Hepatocyte (in vitro differentiated cells): ENCODE results near the gene TCFL5. TPM values are rescaled to one million over a fixed set of nuclear protein-coding genes. Genes with fewer than 3 reads are reported as not detected.

ENCODE experiments used
- DNase-seq: peaks from one replicate; pipeline ENCODE4 v3.0.0-alpha.2; 2016; ENCODE audit warnings: low spot score
- H2AFZ ChIP-seq: fragments of 200-600 bp; sonication (generic); 2 replicates; pipeline ENCODE4 v1.6.0; 2016; ENCODE audit warnings: antibody characterized with exemption, mild to moderate bottlenecking
- H3K27ac ChIP-seq: fragments of 200-600 bp; sonication (generic); 2 replicates; pipeline ENCODE4 v1.5.1; 2016; ENCODE audit warnings: mild to moderate bottlenecking
- H3K27me3 ChIP-seq: fragments of 200-600 bp; sonication (generic); 2 replicates; pipeline ENCODE4 v1.6.1; 2016
- H3K36me3 ChIP-seq: fragments of 200-600 bp; sonication (generic); replicated peaks from 2 replicates; pipeline ENCODE4 v1.5.1; 2016; ENCODE audit warnings: low read depth; ENCODE audit not compliant: insufficient read depth
- H3K4me1 ChIP-seq: fragments of 200-600 bp; sonication (generic); 2 replicates; pipeline ENCODE4 v1.5.1; 2016; ENCODE audit warnings: mild to moderate bottlenecking, moderate library complexity; ENCODE audit not compliant: insufficient read depth
- H3K4me2 ChIP-seq: fragments of 200-600 bp; sonication (generic); 2 replicates; pipeline ENCODE4 v1.6.0; 2016
- H3K4me3 ChIP-seq: fragments of 200-600 bp; sonication (generic); 2 replicates; pipeline ENCODE4 v1.5.1; 2016; ENCODE audit warnings: mild to moderate bottlenecking
- H3K79me2 ChIP-seq: fragments of 200-600 bp; sonication (generic); 2 replicates; pipeline ENCODE4 v1.6.0; 2017; ENCODE audit warnings: mild to moderate bottlenecking
- H3K9me2 ChIP-seq: fragments of 200-600 bp; sonication (generic); replicated peaks from 2 replicates; pipeline ENCODE4 v1.6.0; 2017; ENCODE audit warnings: mild to moderate bottlenecking; ENCODE audit not compliant: insufficient read depth
- H3K9me3 ChIP-seq: fragments of 200-600 bp; sonication (generic); 2 replicates; pipeline ENCODE4 v1.5.1; 2016; ENCODE audit warnings: low read depth, mild to moderate bottlenecking
- H4K20me1 ChIP-seq: fragments of 200-600 bp; sonication (generic); 2 replicates; pipeline ENCODE4 v1.6.0; 2016; ENCODE audit warnings: mild to moderate bottlenecking; ENCODE audit not compliant: insufficient read depth, poor library complexity, severe bottlenecking
- EZH2 ChIP-seq: fragments of 200-600 bp; sonication (generic); IDR thresholded peaks from 2 replicates; pipeline ENCODE4 v1.6.1; 2016; ENCODE audit warnings: antibody characterized with exemption, mild to moderate bottlenecking, borderline replicate concordance
- EZH2phosphoT487 ChIP-seq: fragments of 200-600 bp; sonication (generic); IDR thresholded peaks from one replicate; pipeline ENCODE4 v1.6.1; 2018; ENCODE audit warnings: antibody characterized with exemption, mild to moderate bottlenecking, low read depth, moderate library complexity; ENCODE audit not compliant: unreplicated experiment, severe bottlenecking
- WGBS: methylation state at CpG from one replicate; pipeline ENCODE4 v1.1.6; 2016; ENCODE audit warnings: low lambda C conversion rate; ENCODE audit errors: missing lambda C conversion rate; 5-methylcytosine and 5-hydroxymethylcytosine counted together
- polyA plus RNA-seq: library from polyadenylated mRNA; unstranded; fragments of >200 nt; fragmentation: Nextera tagmentation; extraction: Ambion mirVana; gene quantifications from 2 replicates; pipeline ENCODE4 v1.2.1, GENCODE V29; 2016
- total RNA-seq: library from RNA; depleted of rRNA; stranded (reverse); fragments of >200 nt; gene quantifications from 2 replicates; pipeline ENCODE4 v1.2.3, GENCODE V29; 2014
- TF ChIP-seq, protein P1 (sequence below): fragments of 200-600 bp; sonication (generic); IDR thresholded peaks from 2 replicates; pipeline ENCODE4 v1.5.1; 2016; ENCODE audit warnings: antibody characterized with exemption, mild to moderate bottlenecking; ENCODE audit not compliant: poor library complexity

The TCFL5 gene
- total RNA-seq, result 9.1 and 9.5 TPM in 2 replicates
- polyA plus RNA-seq, result 8.5 and 10.5 TPM in 2 replicates

GRCh38 chr20:62861726-62862336 lies at the start of gene TCFL5:
TSS of gene TCFL5 (minus strand) at chr20:62861822. CDS start at chr20:62861670, 152 bp downstream.
- Histone ChIP-seq H3K4me3 (peak within 1 kb of the TSS; percentile 52), H3K27ac (peak within 1 kb of the TSS; percentile 97), H3K4me2 (peak within 1 kb of the TSS; percentile 91), H3K9me3 (no peaks in the 10 kb centered on the region), H3K36me3 (no peaks in the 10 kb centered on the region), H4K20me1 (peaks cover 3% of the 10 kb centered on the region), H3K27me3 (peaks cover 7% of the 10 kb centered on the region), H3K79me2 (peaks cover 22% of the 10 kb centered on the region), H3K9me2 (no peaks in the 10 kb centered on the region), H3K4me1 (peaks cover 19% of the 10 kb centered on the region), H2AFZ (peak within 1 kb of the TSS; percentile 83)
- TF ChIP-seq EZH2phosphoT487 (no peak), EZH2 (no peak)
- TF ChIP-seq, protein P1, sequence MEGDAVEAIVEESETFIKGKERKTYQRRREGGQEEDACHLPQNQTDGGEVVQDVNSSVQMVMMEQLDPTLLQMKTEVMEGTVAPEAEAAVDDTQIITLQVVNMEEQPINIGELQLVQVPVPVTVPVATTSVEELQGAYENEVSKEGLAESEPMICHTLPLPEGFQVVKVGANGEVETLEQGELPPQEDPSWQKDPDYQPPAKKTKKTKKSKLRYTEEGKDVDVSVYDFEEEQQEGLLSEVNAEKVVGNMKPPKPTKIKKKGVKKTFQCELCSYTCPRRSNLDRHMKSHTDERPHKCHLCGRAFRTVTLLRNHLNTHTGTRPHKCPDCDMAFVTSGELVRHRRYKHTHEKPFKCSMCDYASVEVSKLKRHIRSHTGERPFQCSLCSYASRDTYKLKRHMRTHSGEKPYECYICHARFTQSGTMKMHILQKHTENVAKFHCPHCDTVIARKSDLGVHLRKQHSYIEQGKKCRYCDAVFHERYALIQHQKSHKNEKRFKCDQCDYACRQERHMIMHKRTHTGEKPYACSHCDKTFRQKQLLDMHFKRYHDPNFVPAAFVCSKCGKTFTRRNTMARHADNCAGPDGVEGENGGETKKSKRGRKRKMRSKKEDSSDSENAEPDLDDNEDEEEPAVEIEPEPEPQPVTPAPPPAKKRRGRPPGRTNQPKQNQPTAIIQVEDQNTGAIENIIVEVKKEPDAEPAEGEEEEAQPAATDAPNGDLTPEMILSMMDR, result no peak
- DNase-seq, result peak; percentile 94
- 27% methylated on average over 22 of the region's 70 CpGs for WGBS

- Histone ChIP-seq H3K27ac (no peak overlapping the region), H3K79me2 (peaks cover 90% of the 10 kb centered on the region), H4K20me1 (peaks cover 93% of the 10 kb centered on the region), H3K4me3 (no peak overlapping the region), H3K4me1 (peaks cover 12% of the 10 kb centered on the region), H3K4me2 (no peak overlapping the region), H3K9me2 (no peaks in the 10 kb centered on the region), H3K27me3 (no peaks in the 10 kb centered on the region), H3K36me3 (no peaks in the 10 kb centered on the region), H3K9me3 (no peaks in the 10 kb centered on the region), H2AFZ (no peak overlapping the region)
- TF ChIP-seq EZH2phosphoT487 (no peak), EZH2 (no peak)
- TF ChIP-seq, protein P1, result no peak
- DNase-seq, result no peak
- WGBS, result 97% methylated on average over 38 of the region's 45 CpGs
Observed at GRCh38 chr20:62910777-62911497, 49.3 kb upstream of the TCFL5 start.

- WGBS, result 95% methylated on average over 11 of the region's 11 CpGs
- H3K4me2 ChIP-seq, result no peak overlapping the region
- DNase-seq, result no peak
- no peak overlapping the region for H3K4me3 ChIP-seq
- H2AFZ ChIP-seq, result no peak overlapping the region
- H3K79me2 ChIP-seq, result peaks cover 83% of the 10 kb centered on the region
- no peak overlapping the region for H3K27ac ChIP-seq
- H3K27me3 ChIP-seq, result no peaks in the 10 kb centered on the region
- no peaks in the 10 kb centered on the region for H3K9me2 ChIP-seq
- peaks cover 10% of the 10 kb centered on the region for H3K4me1 ChIP-seq
- H3K36me3 ChIP-seq, result no peaks in the 10 kb centered on the region
- H4K20me1 ChIP-seq, result peaks cover 86% of the 10 kb centered on the region
- TF ChIP-seq EZH2phosphoT487, result no peak
- TF ChIP-seq, protein P1, result no peak
- TF ChIP-seq EZH2, result no peak
- H3K9me3 ChIP-seq, result no peaks in the 10 kb centered on the region
Observed at GRCh38 chr20:62910217-62910766, 48.7 kb upstream of the TCFL5 start.
